Erythroblast (primary cell): ENCODE data around the gene ALDH4A1.

Source experiments
- DNase-seq, 2 experiments: peaks; one replicate each; lab custom pipeline; 2025; lab: John Stamatoyannopoulos, UW
- GATA1 ChIP-seq: IDR thresholded peaks from 2 replicates; pipeline ENCODE4 v1.6.1; 2011; ENCODE audit warnings: low read depth, mild to moderate bottlenecking, control low read depth, low read length, moderate library complexity
- POLR2A ChIP-seq: IDR thresholded peaks from 2 replicates; pipeline ENCODE4 v1.6.1; 2011; ENCODE audit warnings: mild to moderate bottlenecking, low read length

Gene ALDH4A1

GRCh38 chr1:18902523-18903290 lies at the start of gene ALDH4A1:
Gene ALDH4A1 (minus strand): TSS chr1:18902555. CDS start chr1:18902523, 32 bp downstream.
- DNase-seq = peak; percentile 98 to 99
- TF ChIP-seq POLR2A (peak; percentile 70), GATA1 (no peak)

- no peak for DNase-seq
These were observed 49.5 kb upstream of the ALDH4A1 start for GRCh38 chr1:18951818-18952391.

GRCh38 chr1:18951416-18951815 lies 49.1 kb upstream of the ALDH4A1 start:
- DNase-seq = no peak
- TF ChIP-seq GATA1 = no peak
- no peak for TF ChIP-seq POLR2A

More at GRCh38 chr1:18951818-18952391, 49.5 kb upstream of the ALDH4A1 start:
- TF ChIP-seq GATA1 (no peak), POLR2A (no peak)

- peak in 1 of 2 experiments; percentile 24 for DNase-seq
- TF ChIP-seq POLR2A (no peak), GATA1 (no peak)
These were observed 48.2 kb upstream of the ALDH4A1 start for GRCh38 chr1:18950401-18951026.

GRCh38 chr1:18949686-18950400 lies 47.5 kb upstream of the ALDH4A1 start:
- DNase-seq = peak; percentile 44 to 51
- TF ChIP-seq POLR2A (no peak), GATA1 (no peak)

GRCh38 chr1:18948913-18949685 lies 46.7 kb upstream of the ALDH4A1 start:
- DNase-seq = no peak
- TF ChIP-seq POLR2A (no peak), GATA1 (no peak)

- DNase-seq = no peak
These were observed 45.9 kb upstream of the ALDH4A1 start for GRCh38 chr1:18948048-18948912.

GRCh38 chr1:18947570-18947969 lies 45.2 kb upstream of the ALDH4A1 start:
- DNase-seq = no peak
- TF ChIP-seq POLR2A (no peak), GATA1 (no peak)

More at GRCh38 chr1:18948048-18948912, 45.9 kb upstream of the ALDH4A1 start:
- TF ChIP-seq GATA1 (no peak), POLR2A (no peak)

- DNase-seq = no peak
- TF ChIP-seq POLR2A = no peak
- no peak for TF ChIP-seq GATA1
These were observed 44.4 kb upstream of the ALDH4A1 start for GRCh38 chr1:18946550-18947381.

- DNase-seq = peak in 1 of 2 experiments; percentile 14
These were observed 43.1 kb upstream of the ALDH4A1 start for GRCh38 chr1:18945401-18945849.

GRCh38 chr1:18944810-18945209 lies 42.5 kb upstream of the ALDH4A1 start:
- DNase-seq = no peak
- TF ChIP-seq GATA1 (no peak), POLR2A (no peak)

More at GRCh38 chr1:18945401-18945849, 43.1 kb upstream of the ALDH4A1 start:
- TF ChIP-seq GATA1 (no peak), POLR2A (no peak)
